Activated CD8-positive, alpha-beta memory T cell treated with anti-CD3 and anti-CD28 coated beads, Interleukin-2, amount 50 U/mL, for 24 hours (primary cell): Measurements from ENCODE around the gene NPAS3.

Source experiments
- DNase-seq: peaks from one replicate; pipeline ENCODE4 v3.0.0-alpha.2; 2020; ENCODE audit errors: extremely low read depth

NPAS3 gene

GRCh38 chr14:33634631-33635030 lies 696.0 kb downstream of the NPAS3 start:
- DNase-seq: no peak

GRCh38 chr14:33636716-33637115 lies 698.0 kb downstream of the NPAS3 start:
- no peak for DNase-seq

DNA sequence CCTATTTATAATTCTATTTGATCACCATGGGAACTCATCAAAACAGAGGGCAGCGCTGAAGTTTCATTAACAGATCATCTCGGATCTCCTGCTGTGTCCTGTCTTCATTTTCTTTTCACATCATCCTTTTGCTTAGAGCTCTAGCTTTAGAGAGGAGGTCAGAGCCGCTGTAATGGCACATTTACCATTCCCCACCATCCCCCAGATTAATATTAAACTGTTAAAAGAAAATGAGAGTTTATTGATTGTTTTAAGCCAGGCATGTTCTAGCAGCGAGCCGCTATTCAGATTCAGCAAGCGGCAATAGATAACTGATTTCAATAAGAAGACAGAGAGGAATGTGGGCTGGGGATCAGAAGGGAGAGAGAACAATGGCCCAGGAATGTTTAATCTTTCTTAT lies 703.4 kb downstream of the NPAS3 start:
- DNase-seq: no peak

DNA sequence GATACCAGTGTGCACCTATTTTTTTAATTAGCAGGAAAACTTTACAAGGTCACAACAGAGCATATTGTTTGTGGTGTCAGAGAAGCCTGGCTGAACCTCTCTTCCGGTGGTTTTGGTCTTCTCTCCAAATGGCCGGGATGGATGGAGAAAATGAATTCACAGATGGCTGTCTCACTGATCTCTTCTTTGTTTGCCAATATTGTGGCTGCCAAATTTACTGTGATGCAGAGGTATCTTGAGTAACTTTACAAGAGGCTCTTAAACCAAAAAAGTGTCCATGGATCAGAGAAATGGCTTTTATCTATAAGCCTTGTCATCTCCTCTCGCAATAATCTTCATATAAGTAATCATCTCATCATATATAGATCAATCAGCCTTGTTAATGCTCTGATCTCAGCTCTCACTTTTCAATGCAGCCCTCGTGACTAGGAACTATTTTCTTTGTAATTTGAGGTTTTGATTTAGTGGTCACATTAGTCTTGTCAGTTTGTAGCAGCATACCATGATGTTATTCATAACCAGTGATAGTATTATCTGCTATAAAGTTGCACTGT lies 704.1 kb downstream of the NPAS3 start:
- DNase-seq: no peak

- no peak for DNase-seq
These were observed 704.9 kb downstream of the NPAS3 start for GRCh38 chr14:33643426-33644181.

DNA sequence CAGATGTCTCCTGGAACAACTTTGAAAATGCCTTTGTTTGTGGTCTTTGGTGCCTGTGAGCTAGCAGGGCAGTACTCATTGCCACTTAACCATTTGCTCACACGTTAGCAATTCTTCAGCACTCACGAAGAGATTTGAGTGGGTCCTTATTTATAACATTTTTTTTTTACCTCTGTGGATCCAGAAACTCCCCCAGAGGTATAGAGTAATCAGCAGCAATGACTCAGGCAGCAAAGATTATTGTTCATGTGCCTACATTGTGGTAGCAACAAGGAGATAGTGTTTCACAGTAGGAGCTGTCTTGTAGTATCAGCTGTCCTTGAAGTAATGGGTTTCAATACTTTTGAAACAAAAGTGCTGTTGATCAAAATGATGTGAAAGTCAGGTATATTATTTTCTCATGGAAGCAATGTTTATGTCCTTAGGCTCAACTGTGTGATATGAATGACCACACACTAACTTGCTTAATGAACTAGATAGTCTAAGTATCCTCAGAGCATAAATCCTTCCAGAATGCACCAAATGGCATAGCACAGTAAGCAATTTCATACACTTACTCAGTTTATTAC lies 708.1 kb downstream of the NPAS3 start:
- DNase-seq: no peak

DNA sequence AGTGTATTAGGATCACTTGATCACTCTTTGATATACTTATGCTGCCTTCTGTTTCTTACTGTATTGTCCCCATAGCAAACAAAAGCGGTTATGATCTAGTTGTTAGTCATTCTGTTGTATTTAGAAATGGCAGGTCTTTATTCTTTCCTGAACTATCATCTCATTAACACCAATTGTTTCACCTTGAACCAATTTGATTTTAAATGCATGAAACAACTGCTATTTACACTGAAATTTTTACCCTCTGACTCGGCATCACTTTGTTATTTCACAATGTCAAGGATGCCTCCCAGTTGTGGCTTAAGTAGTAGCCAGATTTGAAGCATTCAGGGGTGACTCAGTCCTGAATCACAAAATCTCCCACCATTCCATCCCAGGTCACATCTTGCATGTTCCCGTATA lies 708.7 kb downstream of the NPAS3 start:
- no peak for DNase-seq

DNA sequence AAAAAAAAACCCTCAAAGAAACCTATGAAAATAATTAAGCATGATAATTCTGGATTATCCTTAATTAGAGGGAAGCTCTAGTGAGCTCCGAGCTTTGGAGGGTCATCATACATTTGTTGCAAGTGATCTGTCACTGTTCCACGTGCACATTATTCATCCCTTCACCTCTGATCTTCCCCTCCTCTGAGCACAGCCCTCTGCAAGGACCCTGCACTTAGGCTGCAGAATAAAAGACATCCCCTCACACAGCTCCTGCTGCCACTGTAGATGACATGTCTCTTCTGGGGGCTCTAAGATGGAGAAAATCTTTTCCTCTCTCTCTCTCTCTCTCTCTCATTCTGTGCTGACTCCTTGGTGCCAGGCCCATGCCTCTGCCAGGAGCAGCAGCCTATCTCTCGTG lies 711.8 kb downstream of the NPAS3 start:
- no peak for DNase-seq

DNA sequence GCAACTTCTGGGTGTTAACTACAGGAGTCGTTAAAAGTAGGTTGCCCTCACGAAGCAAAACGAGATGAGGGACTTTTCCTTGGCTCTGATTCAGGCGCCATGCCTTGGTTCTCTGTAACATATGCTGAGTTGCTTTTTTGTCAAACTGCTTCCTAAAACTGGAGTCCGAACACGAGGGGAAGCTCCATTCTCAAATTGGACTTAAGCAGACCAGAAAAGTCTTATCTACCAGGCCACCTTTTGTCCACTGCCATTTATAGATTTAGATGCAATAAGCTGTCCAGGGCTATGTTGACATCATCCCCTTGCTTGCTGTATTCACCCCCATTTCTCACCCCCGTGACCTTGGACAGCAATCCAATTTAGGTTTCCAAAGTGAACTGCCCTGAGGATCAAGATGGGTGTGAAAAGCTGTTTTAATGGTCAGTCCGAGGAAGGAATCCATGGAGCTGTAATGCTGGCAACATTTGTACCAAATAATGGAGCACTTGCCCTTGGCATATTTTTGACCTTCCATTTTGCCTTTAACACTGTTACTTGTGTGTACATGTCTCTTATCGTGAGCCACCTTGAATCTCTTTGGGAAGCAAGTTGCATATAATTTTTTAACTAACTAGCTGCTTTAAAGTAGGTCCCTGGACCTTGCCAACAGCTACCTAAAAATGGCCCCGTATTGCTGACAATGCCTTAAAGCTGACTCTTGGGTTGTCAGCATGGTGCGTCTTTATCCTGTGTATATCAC lies 714.1 kb downstream of the NPAS3 start:
- DNase-seq: no peak

DNA sequence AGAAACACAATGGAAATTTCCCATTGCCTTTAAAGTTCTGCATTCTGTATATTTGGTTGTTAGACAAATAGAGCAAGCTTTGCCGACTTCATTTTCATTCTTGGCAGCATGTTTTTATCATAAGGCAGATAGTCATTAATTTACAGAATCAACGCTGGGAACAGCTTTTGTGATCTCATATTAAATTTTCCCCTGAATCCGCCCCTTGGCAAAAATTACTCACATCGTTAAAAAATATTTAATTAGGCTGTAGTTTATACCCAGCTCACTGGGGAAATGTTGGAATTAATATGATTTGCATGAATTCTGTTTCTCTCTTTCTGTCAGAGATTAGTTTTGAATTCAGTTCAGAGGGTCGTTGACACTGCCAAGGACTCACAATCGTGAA lies 714.6 kb downstream of the NPAS3 start:
- no peak for DNase-seq

- no peak for DNase-seq
These were observed 716.7 kb downstream of the NPAS3 start for GRCh38 chr14:33655421-33655820.

DNA sequence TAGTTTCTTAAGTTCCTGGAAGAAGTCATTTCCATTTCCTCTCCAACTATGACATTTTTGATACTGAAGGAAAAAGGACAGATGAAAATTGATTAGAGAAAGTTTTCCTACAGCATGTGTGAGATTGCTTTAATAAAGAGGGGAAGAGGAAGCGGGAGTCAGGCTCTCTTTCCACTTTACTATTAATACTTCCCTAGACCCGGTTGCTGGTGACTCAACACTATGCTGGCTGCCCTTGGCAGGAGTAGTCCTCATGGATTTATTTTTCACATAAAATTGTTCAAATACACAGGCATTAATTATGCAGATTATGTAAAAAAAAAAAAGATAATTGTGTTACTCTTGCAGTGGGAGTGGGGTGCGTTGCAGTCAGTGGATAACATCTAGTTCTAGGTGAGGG lies 718.8 kb downstream of the NPAS3 start:
- DNase-seq: no peak

- DNase-seq: no peak
These were observed 721.6 kb downstream of the NPAS3 start for GRCh38 chr14:33660248-33660647.

GRCh38 chr14:33661101-33661500 lies 722.4 kb downstream of the NPAS3 start:
- no peak for DNase-seq

- DNase-seq: no peak
These were observed 729.4 kb downstream of the NPAS3 start for GRCh38 chr14:33668066-33668465.

GRCh38 chr14:33669111-33669510 lies 730.4 kb downstream of the NPAS3 start:
- no peak for DNase-seq

DNA sequence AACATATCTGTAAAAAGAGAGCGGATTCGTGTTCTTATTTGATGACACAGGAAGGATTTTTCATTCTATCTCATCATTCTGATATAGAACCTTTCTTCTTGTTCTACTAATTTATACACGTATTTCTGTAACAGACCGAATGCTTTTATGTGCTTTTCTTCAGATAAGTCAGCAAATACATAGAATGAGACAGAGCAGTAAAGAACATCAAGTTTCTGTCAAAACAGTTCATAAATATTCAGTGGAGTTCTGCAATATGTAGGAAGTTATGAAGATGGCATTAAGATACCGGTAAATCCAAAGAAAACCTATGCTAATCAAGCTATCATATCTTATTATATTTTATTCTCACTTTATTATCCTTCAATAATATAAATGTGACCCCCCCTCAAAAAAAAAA lies 731.6 kb downstream of the NPAS3 start:
- DNase-seq: no peak

GRCh38 chr14:33671556-33671955 lies 732.9 kb downstream of the NPAS3 start:
- no peak for DNase-seq

DNA sequence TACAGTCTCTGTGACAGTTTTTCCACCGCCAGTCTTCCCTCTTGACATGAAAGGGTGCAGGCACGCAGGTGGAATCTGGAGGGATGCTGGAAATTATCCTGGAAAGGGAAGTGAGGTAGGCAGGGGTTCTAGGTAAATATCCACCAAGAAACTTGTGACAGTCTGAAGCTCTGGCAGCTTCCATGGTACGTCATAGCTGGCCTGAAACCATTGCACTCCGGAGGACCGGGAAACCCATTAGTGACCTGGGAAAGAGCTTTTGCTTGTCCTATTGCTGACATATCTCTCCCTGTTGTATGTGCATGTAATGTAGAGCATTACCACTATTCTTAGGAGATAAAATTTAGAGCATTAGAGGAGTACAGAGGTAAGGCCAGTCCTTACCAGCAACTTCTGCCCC lies 736.2 kb downstream of the NPAS3 start:
- DNase-seq: no peak

GRCh38 chr14:33675415-33676130 lies 736.9 kb downstream of the NPAS3 start:
- no peak for DNase-seq

- no peak for DNase-seq
These were observed 737.5 kb downstream of the NPAS3 start for GRCh38 chr14:33676135-33676566.

GRCh38 chr14:33676891-33677290 lies 738.2 kb downstream of the NPAS3 start:
- no peak for DNase-seq
